ENCODE results near the gene AMOTL2.

The AMOTL2 gene

DNA sequence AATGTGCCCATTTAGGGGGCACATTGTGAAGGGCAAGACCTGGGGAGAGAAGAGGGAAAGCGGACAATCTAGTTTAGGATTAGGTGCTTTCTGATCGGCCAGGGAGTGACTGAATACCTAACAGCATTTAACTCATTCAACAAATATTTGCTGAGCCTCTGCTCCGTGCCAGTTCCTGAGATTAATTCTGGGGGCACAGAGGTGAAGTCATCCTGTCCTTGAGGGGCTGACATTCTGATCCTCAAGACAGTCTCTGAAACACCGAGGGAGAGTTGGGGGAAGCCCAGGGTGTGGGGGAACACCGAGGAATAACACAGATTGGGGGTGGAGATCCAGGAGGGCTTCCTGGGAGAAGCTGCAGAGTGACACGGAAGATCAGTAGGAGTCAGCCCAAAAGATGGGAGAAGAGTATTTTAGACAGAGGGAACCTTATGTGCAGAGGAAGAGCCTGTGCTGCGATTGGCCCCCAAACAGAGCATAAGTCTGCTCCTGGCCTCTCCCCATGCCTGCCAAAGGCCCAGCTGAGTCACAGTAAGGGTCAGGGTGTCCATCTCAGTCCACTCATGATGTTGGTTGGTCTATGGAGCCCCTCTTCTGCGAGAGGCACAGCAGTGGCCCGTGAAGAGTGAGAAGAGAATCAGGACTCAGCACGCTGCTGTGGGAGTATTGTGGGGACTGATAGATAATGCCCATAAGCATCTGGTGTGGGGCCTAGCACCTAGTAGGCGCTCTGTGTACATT, 60.2 kb downstream of the AMOTL2 start:
- Histone ChIP-seq H3K4me3 (ENCODE audit: low read length) (peak overlapping the region; percentile 66), H3K9me3 (replicated peaks; ENCODE audit: low read length) (no peaks in the 10 kb centered on the region), H3K36me3 (ENCODE audit: insufficient read depth, low read length) (no peaks in the 10 kb centered on the region), H3K4me2 (ENCODE audit: low read length) (peak overlapping the region; percentile 84), H3K9ac (ENCODE audit: low read depth, low read length) (peak overlapping the region; percentile 91), H3K27me3 (ENCODE audit: control insufficient read depth, insufficient read depth, low read length) (no peaks in the 10 kb centered on the region), H3K4me1 (ENCODE audit: control insufficient read depth, insufficient read depth, low read length) (peaks cover 92% of the 10 kb centered on the region)

DNA sequence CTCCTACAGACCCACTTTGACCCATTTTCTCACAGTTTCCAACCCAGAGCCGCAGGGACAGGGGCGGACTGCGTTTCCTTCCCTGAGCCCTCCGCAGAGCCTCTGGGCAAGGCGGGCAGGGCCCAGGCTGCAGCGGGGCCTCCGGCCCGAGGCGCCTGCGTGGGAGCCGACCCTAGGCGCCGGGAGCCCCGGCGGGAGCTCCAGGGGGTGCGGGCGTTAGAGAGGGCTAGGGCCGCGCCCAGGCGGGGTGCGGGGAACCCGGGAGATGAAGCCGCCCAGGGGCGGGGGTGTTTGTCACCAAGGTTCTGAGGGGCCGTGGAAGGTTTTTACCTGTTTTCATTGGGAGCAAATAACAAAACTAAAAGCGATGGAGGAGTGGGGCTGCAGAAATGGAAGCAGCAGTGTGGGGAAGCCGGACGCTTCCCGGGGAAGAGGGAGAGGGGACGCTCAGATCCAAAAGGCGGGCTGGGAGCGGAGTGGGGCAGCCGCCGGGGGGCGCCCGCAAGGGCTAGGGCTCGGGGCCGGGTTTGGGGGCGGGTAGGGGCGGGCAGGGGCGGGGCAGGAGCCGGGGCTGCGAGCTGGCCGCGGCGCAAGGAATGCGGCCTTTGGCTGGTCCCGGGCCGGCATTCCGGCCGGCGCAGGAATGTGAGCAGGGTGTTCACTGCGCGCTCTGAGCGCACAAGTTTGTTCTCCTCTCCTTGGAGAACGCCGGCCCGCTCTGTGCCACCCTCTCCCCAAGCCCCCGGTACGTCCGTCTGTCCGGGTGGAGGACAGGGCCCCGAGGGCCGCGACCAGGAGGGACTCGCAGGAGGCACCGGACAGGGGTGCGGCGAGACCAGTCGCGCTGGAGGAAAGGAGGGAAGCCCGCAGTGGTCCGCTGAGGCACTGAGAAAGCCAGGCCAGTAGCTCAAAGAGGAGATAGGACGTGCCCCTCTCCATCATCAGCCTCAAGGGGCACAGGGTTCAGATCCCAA, 61.1 kb downstream of the AMOTL2 start:
- Histone ChIP-seq H3K27me3 (ENCODE audit: control insufficient read depth, insufficient read depth, low read length) (no peaks in the 10 kb centered on the region), H3K4me2 (ENCODE audit: low read length) (peak overlapping the region; percentile 84), H3K4me3 (ENCODE audit: low read length) (peak overlapping the region; percentile 66), H3K9me3 (replicated peaks; ENCODE audit: low read length) (no peaks in the 10 kb centered on the region), H3K9ac (ENCODE audit: low read depth, low read length) (peak overlapping the region; percentile 91), H3K36me3 (ENCODE audit: insufficient read depth, low read length) (no peaks in the 10 kb centered on the region), H3K4me1 (ENCODE audit: control insufficient read depth, insufficient read depth, low read length) (peaks cover 94% of the 10 kb centered on the region)

DNA sequence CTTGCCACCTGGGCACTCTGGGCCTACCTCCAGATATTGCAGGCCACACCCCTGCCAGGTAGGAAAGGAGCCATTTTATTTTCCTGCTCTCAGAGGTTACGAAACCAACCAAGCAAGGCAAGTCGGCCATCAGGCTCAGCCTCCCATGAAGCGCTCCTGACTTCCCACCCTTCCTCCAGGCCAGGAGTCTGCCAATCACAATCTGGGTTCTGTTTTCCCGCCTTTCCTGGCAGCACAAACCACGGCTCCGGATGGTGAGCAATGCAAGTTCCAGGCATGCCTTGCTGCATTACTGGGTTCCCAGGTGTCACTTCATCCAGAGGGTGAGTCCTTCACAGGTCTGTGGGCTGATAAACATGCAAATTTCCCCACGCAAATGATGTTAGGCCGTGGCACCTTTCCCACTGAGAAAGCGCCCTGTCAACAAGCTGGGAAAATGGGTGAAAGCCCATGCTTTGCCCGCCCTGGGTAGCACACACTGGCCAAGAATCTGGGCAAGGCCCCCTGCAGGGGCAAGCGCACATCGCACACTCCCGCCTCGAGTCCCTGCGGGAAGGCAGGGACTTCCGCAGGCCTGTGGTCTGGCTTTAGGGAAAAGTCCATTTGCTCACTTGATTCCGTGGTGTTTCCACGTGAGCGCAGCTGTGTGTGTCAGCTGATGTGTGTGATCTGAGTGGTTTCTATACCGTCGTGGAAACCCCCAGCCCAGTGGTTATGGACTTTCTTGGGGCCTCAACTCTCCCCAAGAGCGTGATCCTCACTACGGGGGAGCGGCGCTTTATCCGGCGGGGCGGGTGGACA, 62.0 kb downstream of the AMOTL2 start:
- Histone ChIP-seq H3K4me1 (ENCODE audit: control insufficient read depth, insufficient read depth, low read length) (peaks cover 85% of the 10 kb centered on the region), H3K9ac (ENCODE audit: low read depth, low read length) (no peak overlapping the region), H3K36me3 (ENCODE audit: insufficient read depth, low read length) (no peaks in the 10 kb centered on the region), H3K9me3 (replicated peaks; ENCODE audit: low read length) (no peaks in the 10 kb centered on the region), H3K27me3 (ENCODE audit: control insufficient read depth, insufficient read depth, low read length) (no peaks in the 10 kb centered on the region), H3K4me2 (ENCODE audit: low read length) (no peak overlapping the region), H3K4me3 (ENCODE audit: low read length) (no peak overlapping the region)

DNA sequence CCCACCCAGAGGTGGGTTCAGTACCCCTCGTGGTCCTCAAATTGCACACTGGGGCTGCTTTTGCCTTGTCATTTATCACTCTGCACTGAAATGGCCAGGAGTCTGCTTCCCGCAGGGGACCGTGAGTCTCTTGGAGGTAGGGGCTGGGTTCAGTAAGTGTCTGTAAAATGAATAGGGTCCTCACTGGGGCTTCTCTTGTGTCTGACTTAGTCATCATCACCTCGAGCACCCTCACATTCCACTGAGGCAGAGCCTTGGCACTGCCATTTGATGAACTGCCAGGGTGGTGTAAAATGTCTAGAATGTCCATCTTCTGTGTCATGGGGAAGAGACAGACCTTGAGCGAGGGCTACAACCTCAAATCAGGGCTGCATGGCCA, 62.6 kb downstream of the AMOTL2 start:
- Histone ChIP-seq H3K4me3 (ENCODE audit: low read length) (no peak overlapping the region), H3K4me1 (ENCODE audit: control insufficient read depth, insufficient read depth, low read length) (peaks cover 79% of the 10 kb centered on the region), H3K36me3 (ENCODE audit: insufficient read depth, low read length) (no peaks in the 10 kb centered on the region), H3K27me3 (ENCODE audit: control insufficient read depth, insufficient read depth, low read length) (no peaks in the 10 kb centered on the region), H3K4me2 (ENCODE audit: low read length) (no peak overlapping the region), H3K9ac (ENCODE audit: low read depth, low read length) (peak overlapping the region; percentile 48), H3K9me3 (replicated peaks; ENCODE audit: low read length) (no peaks in the 10 kb centered on the region)

DNA sequence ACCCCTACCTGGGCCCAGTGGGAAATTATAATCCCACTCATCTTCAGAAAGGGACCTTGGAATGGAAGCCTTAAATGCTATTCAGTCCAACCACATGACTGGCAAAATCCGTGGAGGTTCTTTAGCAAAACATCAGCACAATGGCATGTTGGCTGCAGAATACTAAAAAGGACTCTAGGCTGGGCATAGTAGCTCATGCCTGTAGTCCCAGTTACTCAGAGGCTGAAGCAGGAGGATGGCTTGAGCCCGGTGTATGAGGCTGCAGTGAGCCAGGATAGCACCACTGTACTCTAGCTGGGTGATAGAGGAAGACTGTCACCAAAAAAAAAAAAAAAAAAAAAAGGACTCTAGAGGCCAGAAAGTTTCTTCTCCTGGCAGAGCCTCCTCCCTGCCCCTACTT, 63.0 kb downstream of the AMOTL2 start:
- H3K9ac ChIP-seq (ENCODE audit: low read depth, low read length) = peak overlapping the region; percentile 48
- no peak overlapping the region for H3K4me2 ChIP-seq (ENCODE audit: low read length)
- H3K9me3 ChIP-seq (replicated peaks; ENCODE audit: low read length) = no peaks in the 10 kb centered on the region
- H3K4me1 ChIP-seq (ENCODE audit: control insufficient read depth, insufficient read depth, low read length) = peaks cover 75% of the 10 kb centered on the region
- no peaks in the 10 kb centered on the region for H3K36me3 ChIP-seq (ENCODE audit: insufficient read depth, low read length)
- no peaks in the 10 kb centered on the region for H3K27me3 ChIP-seq (ENCODE audit: control insufficient read depth, insufficient read depth, low read length)
- no peak overlapping the region for H3K4me3 ChIP-seq (ENCODE audit: low read length)

DNA sequence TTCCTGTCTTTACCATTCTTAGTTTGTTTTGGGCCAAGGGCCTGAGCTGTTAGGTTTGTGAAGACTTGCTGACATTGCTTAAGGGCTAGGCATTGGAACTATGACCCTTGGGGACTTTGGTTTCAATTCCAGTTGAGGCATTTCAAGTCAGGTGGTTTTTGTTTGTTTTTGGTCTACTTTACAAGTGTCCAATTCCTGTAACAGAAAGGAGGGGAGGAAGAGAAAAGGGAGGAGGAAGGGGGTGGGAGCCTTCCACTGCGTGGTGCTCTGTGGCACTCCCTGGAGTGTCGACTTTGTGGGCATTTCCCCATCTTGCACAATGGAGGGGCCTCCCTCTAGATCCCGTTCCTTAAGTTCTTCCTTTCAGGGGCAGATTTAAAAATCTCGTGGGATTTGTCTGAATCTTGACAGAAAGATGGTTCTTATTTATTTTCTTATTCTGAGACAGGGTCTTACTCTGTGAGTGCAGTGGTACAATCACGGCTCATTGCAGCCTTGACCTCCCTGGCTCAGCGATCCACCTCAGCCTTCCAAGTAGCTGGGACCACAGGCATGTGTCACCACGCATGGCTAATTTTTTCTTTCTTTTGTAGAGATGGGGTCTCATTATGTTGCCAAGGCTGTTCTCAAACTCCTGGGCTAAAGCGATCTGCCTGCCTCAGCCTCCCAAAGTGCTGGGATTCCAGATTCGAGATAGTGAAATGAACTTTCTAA, 64.1 kb downstream of the AMOTL2 start:
- Histone ChIP-seq H3K9ac (ENCODE audit: low read depth, low read length) (no peak overlapping the region), H3K4me2 (ENCODE audit: low read length) (no peak overlapping the region), H3K27me3 (ENCODE audit: control insufficient read depth, insufficient read depth, low read length) (no peaks in the 10 kb centered on the region), H3K36me3 (ENCODE audit: insufficient read depth, low read length) (no peaks in the 10 kb centered on the region), H3K4me1 (ENCODE audit: control insufficient read depth, insufficient read depth, low read length) (peaks cover 64% of the 10 kb centered on the region), H3K4me3 (ENCODE audit: low read length) (no peak overlapping the region), H3K9me3 (replicated peaks; ENCODE audit: low read length) (no peaks in the 10 kb centered on the region)

DNA sequence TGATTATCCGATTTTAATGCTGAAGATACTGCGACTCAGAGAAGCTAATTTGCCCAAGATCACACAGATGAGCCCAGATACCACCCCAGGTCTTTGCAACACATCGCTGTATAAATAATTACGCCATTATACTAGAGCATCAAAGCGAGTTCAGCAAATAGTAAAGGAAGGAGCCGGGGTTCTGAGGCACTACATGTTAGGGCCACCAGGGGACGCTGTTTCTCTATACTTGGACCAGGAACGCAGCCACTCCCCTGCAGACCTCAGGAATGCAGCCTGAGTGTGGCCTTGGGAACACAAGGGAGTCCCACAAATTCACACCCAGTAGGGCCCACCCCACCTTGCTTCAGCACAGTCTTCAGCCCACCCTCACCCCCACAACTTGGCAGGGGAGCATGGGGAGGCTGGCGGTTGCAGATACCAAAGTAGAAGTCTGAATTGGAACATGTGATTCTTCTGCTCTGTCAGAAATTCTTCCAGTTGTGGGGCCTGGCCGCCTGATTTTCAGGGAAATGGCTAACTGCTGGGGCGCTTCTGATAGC, 65.8 kb downstream of the AMOTL2 start:
- Histone ChIP-seq H3K9me3 (replicated peaks; ENCODE audit: low read length) (no peaks in the 10 kb centered on the region), H3K27me3 (ENCODE audit: control insufficient read depth, insufficient read depth, low read length) (no peaks in the 10 kb centered on the region), H3K4me2 (ENCODE audit: low read length) (peak overlapping the region; percentile 66), H3K4me1 (ENCODE audit: control insufficient read depth, insufficient read depth, low read length) (peaks cover 47% of the 10 kb centered on the region), H3K9ac (ENCODE audit: low read depth, low read length) (peak overlapping the region; percentile 76), H3K36me3 (ENCODE audit: insufficient read depth, low read length) (no peaks in the 10 kb centered on the region), H3K4me3 (ENCODE audit: low read length) (peak overlapping the region; percentile 44)

DNA sequence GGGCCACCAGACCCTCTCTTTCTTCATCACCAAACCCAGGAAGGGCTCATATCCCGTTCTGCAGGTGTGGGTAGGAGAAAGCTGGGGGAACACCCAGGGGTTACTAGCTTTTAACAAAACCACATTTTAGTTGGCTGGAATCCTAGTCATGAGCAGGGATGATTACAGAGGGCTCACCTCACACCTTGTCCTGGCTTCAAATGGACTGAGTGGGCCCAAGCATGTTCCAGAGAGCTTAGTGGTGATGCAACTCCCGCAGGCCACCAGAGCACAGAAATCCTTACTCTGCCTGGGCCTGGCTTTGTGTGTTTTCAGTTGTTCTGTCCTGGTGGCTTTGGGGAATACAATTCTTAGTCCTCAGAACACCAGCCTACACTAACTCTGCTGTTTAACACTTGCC, 66.8 kb downstream of the AMOTL2 start:
- Histone ChIP-seq H3K9me3 (replicated peaks; ENCODE audit: low read length) (no peaks in the 10 kb centered on the region), H3K4me2 (ENCODE audit: low read length) (no peak overlapping the region), H3K36me3 (ENCODE audit: insufficient read depth, low read length) (no peaks in the 10 kb centered on the region), H3K4me1 (ENCODE audit: control insufficient read depth, insufficient read depth, low read length) (peaks cover 39% of the 10 kb centered on the region), H3K4me3 (ENCODE audit: low read length) (no peak overlapping the region), H3K27me3 (ENCODE audit: control insufficient read depth, insufficient read depth, low read length) (no peaks in the 10 kb centered on the region), H3K9ac (ENCODE audit: low read depth, low read length) (no peak overlapping the region)

DNA sequence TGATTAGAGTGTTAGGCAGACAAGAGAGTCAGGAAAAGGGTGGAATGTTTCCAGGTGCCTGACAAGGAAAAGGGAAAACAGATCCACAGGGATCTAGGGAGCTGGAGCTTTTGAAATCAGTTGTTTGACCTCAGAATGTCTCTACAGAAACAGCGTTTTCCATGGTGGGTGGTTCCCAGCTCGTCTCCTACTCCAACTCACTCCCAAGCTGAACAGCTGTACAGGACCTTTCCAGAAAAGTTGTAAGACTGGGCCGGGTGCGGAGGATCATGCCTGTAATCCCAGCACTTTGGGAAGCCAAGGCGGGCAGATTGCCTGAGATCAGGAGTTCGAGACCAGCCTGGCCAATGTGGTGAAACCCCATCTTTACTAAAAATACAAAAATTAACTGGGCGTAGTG, 67.9 kb downstream of the AMOTL2 start:
- Histone ChIP-seq H3K36me3 (ENCODE audit: insufficient read depth, low read length) (no peaks in the 10 kb centered on the region), H3K27me3 (ENCODE audit: control insufficient read depth, insufficient read depth, low read length) (no peaks in the 10 kb centered on the region), H3K4me1 (ENCODE audit: control insufficient read depth, insufficient read depth, low read length) (peaks cover 28% of the 10 kb centered on the region), H3K9me3 (replicated peaks; ENCODE audit: low read length) (no peaks in the 10 kb centered on the region), H3K9ac (ENCODE audit: low read depth, low read length) (no peak overlapping the region), H3K4me3 (ENCODE audit: low read length) (no peak overlapping the region), H3K4me2 (ENCODE audit: low read length) (no peak overlapping the region)

All from skeletal muscle satellite cell (primary cell).